ENCODE results near the gene S100P.

GRCh38 chr4:6686104-6686787 is 7.4 kb upstream of the S100P start:
- TF ChIP-seq CTCF (IDR thresholded peaks at IDR 0.05; ENCODE audit: low read depth, low read length, missing input control) (no peak), SP1 (IDR thresholded peaks at IDR 0.05) (no peak), MAX (IDR thresholded peaks at IDR 0.05) (no peak), YY1 (IDR thresholded peaks at IDR 0.05) (no peak), TAF1 (conservative IDR thresholded peaks at IDR 0.05) (no peak), HNF4G (IDR thresholded peaks at IDR 0.05) (no peak)

Measured in liver (tissue), 3 donors.